GM19328 (cell line): Measurements from ENCODE around the gene SLF1.

ENCODE experiments used
- ATAC-seq: cut with Tn5 transposase; IDR thresholded peaks from one replicate; pipeline ENCODE4 v1.9.1; 2021; ENCODE audit warnings: mild to moderate bottlenecking, moderate library complexity; ENCODE audit not compliant: unreplicated experiment

SLF1 gene

DNA sequence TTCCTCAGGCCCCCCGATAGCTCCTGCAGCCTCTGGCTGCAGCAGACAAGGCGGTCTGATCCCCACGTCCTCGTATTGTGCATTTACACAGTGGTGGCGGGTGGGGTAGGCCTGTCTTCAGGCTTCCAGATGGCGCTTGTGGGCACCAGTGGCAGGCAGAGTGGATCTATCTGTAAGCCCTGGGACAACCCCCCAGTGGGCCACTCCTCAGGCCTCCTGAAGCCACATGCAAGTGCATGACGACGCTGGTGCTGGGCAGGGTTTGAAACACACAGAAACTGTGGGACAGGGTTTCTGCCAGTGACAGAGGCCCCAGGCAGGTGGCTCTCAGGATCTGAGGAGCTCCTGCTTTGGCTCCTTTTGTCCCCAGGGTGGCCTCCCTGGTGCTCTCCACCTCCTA lies 42.0 kb downstream of the SLF1 start:
- no peak for ATAC-seq

DNA sequence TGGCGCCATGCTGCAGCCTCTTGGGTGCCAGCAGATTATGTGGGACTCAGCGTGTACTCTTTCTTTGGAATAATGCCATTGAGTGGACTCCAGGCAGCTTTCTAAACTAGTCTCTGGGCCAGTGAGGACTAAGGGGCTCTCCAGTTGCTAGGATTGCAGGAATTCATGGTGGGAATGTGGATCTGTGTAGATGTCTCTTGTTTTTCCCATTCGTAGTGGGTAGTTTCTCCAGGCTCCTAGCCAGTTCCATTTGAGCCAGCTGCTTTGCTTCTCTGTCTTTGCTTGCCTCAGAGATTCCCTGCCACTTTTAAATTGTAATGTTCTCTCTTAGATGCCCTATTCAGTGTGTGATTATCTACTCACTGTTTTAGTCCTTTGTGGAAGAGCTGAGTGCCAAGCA lies 42.6 kb downstream of the SLF1 start:
- no peak for ATAC-seq

DNA sequence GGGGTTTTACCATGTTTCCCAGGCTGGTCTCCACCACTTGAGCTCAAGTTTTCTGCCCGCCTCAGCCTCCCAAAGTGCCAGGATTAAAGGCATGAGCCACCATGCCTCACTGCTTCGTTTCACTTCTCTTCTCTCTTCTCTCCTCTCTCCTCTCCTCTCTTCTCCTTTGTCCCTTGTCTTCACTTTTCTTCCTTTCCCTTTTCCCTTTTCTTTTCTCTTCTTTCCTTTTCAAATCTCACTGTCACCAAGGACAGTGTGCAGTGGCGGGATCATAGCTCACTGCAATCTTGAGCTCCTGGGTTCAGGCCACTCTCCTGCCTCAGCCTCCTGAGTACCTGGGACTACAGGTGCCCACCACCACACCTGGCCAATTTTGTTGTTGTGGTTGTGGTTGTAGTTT lies 49.5 kb downstream of the SLF1 start:
- no peak for ATAC-seq

DNA sequence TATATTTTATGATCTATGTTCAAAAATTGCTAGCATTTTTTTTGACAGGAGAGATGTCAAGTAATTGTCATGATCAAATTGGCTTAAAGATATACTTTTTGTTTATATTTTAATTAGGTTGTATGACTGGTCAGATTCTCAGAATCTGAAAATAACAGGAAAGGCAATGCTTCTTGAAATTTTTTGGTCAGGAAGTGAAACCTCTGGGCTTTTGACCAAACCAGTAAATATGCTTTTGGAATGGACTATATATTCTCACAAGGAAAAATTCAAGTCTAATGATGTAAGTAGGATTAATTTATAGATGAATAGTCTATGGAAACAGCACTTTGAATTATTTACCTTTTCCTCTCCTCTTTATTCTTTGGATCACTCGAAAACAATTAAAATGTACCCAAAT lies 52.3 kb downstream of the SLF1 start:
- ATAC-seq = no peak

DNA sequence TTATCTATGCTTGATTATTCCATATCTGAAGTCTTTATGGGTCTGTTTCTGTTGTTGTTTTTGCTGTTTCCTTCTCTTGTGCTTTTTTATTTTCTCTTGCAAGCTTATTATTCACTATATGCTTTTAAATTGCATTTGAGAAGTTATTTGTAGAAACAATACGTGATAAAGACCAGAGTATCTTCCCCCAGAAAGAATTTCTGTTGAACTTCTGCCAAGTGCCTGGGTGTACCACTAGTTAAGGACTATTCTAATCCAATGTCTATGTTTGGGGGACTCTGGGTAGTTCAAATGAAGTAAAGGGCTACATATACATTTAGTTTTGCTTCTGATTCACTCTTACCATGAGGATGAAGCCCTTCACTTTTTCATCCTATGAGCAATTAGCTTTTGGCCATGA lies 54.3 kb downstream of the SLF1 start:
- ATAC-seq = no peak

DNA sequence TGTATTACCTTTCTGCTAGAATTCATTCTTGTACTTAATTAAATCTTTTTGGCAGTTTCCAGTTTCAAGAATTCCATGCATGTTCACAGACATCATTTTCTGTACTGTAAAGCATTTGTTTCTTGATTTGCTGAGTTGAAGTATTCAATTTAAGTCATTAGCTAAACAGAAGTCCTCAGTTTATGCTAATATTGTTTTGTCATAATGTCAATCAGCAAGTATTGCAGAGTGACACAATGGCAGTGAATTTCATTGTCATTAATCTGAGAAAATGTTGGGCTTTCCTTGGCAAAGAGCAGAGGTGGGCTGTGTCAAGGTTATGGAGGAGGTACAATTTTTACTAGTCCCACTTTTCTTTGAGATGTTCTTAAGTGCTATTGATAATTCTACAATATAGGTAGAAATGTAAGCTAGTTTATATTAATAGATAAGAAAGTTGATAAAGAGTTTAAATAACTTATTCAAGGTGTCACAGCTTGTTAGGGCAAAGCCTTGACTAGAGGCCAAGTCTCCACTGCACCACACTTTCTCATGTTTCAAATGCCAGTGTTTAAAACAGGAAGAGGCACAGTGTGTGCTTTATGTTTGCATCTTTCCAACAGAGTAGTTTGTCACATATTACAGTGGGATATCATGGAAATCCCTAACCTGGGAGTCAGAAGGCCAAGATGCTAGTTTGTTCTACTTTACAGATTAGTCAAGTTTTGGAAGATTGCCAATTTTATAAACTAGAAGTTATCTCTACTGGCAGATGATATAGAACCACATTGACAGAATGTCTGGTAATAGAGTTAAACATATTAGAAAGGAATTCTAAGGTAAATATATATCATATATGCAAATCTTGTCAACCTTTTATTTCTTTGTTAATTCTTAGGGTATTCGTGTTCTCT lies 56.3 kb downstream of the SLF1 start:
- no peak for ATAC-seq

DNA sequence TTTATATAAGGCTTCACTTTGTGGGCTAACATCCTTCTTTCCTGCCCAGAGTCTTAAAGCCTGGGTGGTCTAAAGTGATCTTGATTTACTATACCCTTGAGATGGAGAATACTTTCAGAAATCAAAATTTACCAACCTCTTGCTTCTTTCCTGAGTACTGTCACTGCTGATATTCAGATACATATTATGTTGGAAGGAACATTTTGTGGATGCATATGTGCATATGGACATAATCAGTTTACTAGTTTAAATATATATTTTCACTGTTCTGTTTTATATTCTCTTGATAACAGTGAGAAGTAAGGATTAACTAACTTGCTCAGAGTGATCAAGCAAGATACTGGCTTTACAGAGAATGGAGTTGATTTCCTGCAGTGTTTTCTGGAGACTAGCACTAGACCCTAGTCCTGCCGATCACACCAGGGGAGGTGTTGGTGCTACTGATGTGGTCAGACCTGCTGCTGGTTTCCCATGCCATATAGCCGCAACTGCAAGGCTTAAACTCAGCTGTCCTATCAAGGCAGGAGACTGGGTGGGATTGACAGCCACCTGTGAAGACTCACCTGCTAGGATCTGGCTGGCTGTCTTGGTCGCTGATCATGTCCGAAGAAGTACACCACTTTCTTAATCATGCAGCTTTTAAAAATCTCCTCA lies 57.6 kb downstream of the SLF1 start:
- ATAC-seq = no peak

DNA sequence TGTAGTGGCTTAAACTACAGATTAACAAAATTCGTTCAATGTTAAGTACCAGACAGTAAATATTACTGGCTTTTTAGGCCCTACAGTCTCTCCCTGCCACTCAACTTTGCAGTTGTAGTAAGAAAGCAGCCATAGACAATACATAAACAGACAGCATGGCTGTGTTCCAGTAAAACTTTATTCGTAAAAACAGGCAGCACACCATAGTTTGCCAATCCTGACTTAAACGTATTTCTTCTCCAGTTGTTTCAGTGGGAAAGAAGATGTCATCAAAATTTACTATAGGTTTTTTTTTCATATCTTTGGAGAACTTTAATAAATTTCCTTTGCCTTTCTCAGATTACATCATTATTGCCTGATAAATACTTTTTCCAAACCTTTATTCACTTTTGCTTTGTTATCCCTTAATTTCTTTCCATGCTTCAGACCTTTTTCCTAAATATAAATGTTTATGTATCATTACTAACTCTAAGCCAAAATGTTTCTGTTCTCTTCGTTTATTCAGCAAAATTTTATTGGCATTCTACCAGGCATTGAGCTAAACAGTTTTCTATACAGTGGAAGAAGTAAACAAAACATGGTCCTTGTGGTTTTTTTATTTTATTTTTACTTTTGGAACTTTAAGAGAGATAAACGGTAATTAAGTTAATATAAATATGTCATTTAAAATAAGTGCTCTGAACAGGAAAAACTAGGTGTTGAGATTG lies 64.5 kb downstream of the SLF1 start:
- ATAC-seq = no peak

DNA sequence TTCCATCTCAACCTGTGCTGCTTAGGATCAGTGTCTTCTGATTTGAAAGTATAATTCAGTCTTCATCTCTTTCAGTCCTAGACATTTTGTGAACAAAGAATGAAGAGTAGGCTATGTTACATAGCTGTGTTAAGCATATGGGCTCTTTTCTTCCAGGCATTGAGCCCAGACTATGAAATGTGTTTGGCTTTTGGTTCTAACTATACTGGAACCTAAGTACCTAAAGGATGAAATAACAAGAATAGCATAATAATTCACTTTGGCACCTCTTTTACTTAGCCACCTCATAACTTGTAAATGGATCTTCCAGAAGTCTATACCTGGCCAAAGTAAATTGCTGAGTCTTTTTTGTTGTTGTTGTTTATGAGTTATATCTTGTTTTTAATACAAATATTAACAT lies 71.4 kb downstream of the SLF1 start:
- no peak for ATAC-seq

DNA sequence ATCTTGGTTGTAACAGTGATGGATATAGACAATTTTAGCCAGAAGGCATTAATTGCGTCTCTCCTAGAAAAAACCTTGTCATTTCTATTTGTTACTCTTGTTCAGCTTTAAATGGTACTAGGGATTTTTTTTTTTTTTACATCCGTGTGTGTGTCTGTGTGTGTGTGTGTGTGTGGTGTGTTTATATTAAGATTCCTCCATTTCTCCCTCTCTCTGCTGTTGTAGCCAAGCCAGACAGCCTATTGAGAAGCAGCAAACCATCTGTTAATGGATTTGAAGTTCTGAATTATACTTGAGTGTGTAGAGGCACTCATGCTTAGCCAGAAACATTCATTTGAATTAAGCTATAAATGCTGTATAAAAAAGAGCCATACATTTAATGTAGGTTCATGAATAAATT lies 72.3 kb downstream of the SLF1 start:
- ATAC-seq = no peak

DNA sequence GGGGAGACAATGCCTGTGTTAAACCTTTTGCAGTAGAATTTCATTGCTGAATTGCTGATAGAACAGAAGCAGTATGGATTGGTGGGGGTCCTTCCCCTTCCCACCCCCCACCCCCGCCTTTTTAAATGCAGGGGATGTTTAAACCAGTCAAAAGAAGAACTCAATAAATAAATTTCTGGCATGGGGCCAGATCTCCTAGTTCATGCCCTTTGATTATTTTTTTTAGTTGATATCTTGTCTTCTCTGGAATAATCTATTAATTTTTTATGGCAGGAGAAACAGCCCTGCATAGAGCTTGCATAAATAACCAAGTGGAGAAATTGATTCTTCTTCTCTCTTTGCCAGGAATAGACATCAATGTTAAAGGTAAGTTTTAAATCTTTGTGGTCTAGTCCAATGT lies 72.8 kb downstream of the SLF1 start:
- no peak for ATAC-seq

DNA sequence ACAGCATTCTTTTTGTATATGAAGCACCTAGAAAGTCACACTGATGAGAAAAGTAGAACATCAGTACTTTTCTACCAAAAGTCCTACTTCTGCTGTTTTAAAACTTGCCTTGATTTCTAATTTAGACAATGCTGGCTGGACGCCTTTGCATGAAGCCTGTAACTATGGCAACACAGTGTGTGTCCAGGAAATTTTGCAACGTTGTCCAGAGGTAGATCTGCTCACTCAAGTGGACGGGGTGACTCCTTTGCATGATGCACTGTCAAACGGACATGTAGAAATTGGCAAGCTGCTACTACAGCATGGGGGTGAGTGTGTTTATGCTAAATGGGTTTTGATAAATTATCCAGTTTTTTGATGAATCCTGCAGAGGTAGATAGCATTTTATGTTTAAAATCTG lies 73.5 kb downstream of the SLF1 start:
- no peak for ATAC-seq

DNA sequence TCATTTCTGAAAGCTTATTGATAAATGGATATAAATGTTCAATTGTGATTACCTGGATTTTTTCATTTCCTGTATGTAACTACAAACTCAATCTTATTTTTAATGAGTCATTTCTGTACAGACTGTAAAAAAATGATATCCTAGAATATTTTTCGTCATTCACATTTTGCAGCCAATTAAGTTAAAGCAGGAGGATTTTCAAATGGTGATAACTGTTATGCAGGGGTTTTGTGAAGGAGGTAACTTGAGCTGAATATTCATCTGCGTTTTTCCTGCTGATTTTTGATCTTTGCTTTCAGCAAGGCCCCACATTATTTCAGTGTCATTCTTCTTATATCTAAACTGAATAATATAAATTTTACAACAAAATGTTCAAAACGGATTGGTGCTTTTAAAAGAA lies 74.1 kb downstream of the SLF1 start:
- no peak for ATAC-seq

DNA sequence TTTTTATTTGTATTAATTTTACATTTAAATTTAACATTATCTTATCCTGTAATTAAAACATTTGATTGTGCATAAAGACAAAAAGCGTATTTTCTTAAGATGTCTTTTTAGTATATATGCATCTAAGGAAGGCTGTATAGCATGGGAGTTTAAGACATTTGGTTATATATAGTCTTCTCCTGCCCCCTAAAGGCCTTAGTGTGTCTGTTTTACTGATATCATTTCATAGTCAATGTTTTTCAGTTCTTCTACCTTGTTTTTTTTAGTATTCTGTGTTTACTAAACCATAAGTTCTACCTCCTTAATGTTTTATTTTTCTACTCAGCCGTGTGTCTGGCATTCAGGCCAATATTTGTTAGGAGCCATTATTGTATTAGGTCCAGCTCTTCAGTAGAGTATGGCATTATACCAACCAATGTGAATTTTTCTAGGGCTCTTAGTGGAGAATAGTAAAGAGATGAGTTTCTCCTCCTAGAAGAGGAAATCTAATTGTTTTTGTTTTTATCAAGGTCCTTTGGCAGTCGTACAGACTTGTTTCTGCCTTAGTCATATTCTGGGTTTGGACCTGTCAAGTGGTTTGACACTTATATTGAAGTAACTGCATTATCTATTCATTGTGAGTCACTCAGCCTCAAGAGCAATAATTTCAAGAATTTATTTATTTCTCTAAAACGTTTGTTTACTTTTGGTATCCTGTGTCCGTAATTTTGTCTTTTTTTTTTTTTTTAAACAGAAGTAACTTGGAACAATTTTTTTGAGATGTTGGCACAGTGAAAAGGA lies 74.8 kb downstream of the SLF1 start:
- peak; percentile 69 for ATAC-seq

DNA sequence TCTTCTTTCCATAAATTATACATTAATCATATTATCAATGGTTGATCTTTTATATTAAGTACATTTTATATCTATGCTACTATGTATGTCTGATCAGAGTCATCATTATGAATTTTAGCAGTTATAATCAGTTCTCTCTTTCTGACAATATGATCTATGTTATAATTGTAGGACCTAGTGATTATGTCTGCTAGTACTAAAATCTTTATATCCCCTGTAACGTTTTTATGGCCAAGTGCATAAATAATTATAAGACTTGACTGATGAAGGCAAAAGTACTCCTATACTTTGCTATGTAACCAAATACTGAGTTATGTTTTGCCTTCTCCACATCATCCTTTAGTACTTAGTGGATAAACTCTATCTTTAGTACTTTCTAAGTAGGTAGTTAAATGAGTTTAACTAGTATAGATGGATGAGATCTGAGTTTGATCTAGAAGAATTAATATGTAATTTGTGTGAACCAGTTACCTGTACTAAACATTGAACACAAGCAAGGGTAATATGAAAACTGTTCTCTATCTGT lies 75.4 kb downstream of the SLF1 start:
- no peak for ATAC-seq

DNA sequence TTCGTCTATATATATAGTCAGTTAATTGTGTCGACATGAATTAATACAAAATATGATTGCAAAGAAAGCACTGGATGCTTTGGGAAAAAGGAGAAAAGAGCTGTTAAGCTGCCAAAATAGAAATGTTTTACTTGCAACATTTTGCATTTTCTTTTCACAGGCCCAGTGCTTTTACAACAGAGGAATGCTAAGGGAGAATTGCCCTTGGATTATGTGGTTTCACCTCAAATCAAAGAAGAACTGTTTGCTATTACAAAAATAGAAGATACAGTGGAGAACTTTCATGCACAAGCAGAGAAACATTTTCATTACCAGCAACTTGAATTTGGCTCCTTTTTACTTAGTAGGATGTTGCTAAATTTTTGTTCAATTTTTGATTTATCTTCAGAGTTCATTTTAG lies 76.2 kb downstream of the SLF1 start:
- no peak for ATAC-seq

DNA sequence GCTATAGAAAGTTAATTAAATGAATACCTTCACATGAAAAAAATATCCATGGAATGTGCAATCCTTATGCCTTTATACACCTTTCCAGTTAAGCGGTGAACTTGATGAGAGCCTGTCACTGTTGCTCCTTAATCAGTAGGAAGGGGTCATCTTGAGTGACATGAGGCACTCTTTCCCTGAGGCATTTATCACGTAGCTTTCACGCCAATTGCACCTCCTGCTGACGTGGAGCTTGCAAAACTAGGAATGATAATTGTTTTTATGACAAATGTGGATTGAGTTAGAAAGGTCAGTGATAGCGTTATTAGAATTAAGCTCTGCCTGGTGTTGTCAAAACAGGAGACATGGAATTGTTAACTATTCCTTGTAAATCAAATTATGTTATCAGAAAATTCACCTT lies 79.7 kb downstream of the SLF1 start:
- no peak for ATAC-seq

DNA sequence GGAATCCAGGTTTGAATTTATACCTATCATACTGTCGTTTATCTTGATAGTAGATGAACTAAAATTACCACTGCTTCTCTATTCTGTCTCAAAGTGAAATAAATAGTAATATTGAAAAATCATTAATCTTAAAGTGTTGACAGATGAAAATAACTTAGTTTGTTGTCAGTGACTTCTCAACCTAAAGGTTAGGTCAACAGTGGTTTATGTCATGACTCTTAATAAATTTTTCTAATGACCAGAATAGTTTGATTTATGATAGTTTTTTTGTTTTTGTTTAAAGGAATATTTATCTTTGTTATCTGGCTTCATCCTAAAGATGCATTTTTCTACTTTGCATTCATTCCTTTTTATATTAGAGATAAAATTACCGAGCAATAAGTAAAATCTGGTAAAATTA lies 81.1 kb downstream of the SLF1 start:
- no peak for ATAC-seq

DNA sequence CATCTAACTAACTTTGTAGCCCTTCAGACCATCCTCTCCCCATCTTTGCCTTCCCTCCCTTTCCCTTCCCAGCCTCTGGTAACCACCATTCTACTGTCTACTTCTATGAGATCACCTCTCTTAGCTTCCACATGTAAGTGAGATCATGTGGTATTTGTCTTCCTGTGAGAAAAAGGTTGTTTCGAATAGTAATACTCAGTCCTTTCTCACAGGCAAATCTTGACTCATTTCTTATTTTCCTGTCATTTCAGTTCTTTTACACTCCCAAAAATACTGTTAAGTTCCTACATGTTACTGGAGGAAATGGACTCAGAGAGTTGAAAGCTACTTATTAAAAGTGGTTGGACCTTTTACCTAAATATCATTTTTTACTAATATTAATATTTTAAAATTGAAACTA lies 82.1 kb downstream of the SLF1 start:
- ATAC-seq = no peak

DNA sequence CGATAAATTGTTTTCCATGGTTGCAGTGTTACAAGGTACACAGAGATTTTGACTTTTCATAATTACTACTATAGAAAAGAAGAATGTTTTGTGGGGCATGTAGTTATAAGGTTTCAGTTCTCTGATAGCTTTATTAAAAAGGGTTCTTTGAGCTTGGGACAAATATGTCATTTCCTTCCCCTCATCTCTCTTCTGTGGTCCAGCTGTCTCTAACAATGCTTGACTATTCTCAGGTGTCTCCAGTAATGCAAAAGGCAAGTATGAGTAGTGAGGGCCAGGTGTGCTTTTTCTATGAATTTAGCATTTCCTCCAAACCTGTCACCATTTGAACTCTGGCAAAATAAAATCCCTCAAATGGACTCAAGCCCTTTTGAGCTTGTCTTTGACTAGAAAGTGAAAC lies 84.3 kb downstream of the SLF1 start:
- no peak for ATAC-seq

DNA sequence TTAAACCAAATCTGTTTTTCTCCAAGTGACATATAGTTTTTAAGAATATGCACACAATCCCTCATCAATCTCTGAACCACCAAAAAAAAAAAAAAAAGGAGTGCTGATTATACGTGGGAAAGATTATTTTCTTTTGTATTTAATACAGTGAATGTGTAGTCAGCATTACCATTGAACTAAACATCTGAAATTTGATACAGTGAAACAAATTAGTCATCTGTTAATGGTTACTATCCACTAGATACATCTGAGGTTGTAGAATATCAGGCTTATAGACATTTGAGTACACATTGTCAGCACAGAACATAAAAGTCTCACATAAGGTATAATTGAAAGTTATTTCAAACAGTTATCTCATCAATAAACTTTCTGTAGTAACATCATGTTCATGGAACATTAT lies 87.0 kb downstream of the SLF1 start:
- no peak for ATAC-seq
